Stomach (tissue), 4 donors: ENCODE measurements around the gene SCUBE3.

ENCODE experiments used
- CTCF ChIP-seq, 7 experiments: fragments of 450-650 bp in 4 of 7; fragments of 200-600 bp in 3 of 7; sonication (generic) in 3 of 7; IDR thresholded peaks; one replicate each; pipeline ENCODE4 v1.5.1; 2016 to 2019; ENCODE audit warnings: antibody characterized with exemption in 7 of 7, control low read depth in 2 of 7, mild to moderate bottlenecking in 1 of 7
- POLR2A ChIP-seq, 4 donors: fragments of 450-650 bp; IDR thresholded peaks; one replicate each; pipeline ENCODE4 v1.6.1; 2016; ENCODE audit warnings: antibody characterized with exemption in 4 of 4, control low read depth in 2 of 4, mild to moderate bottlenecking in 1 of 4, moderate library complexity in 1 of 4
- POLR2AphosphoS5 ChIP-seq, 3 donors: sonication (generic); formaldehyde crosslinking; IDR thresholded peaks; one replicate each; pipeline ENCODE4 v1.6.1; 2016; ENCODE audit warnings: antibody characterized with exemption in 3 of 3

DNA sequence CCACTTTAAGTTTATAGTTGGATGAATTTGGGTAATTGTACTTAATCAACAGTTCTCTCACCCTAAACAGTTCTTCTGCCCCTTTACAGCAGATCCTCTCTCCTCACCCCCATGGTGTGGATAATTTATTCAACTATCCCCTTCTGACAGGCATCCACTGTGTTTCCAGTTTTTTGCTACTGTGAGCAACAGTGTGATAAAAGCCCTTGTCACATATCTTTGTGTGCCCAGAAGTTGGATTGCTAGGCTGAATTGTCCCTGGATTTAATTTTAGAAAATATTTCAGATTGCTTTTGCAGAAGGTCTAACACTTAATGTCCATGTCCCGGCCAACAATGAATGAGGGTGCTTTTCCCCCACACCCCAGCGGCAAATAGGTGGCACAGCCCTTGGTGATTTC, 30.5 kb upstream of the SCUBE3 start:
- TF ChIP-seq CTCF (IDR thresholded peaks at IDR 0.05) = no peak
- no peak for TF ChIP-seq POLR2A (IDR thresholded peaks at IDR 0.05)
- no peak for TF ChIP-seq POLR2AphosphoS5 (IDR thresholded peaks at IDR 0.05)
